SH-SY5Y (cell line): ENCODE measurements around the gene DAGLA.

Experiments used
- GATA2 ChIP-seq: IDR thresholded peaks from 2 replicates; pipeline ENCODE4 v1.6.1; 2011; ENCODE audit warnings: mild to moderate bottlenecking, low read depth, low read length
- GATA3 ChIP-seq: IDR thresholded peaks from 2 replicates; pipeline ENCODE4 v1.6.1; 2011; ENCODE audit warnings: low read depth, mild to moderate bottlenecking, low read length, moderate library complexity

- TF ChIP-seq GATA2, result no peak
- no peak for TF ChIP-seq GATA3
Measured at GRCh38 chr11:61757213-61757862, 77.1 kb downstream of the DAGLA start.
